Measurements from ENCODE around the gene EIPR1. TPM values are rescaled to one million over a fixed set of nuclear protein-coding genes. Genes with fewer than 3 reads are reported as not detected.

EIPR1 gene
- total and polyA plus RNA-seq, 4 donors, result 26.2 to 45.4 (median 36.1) TPM

- Histone ChIP-seq H3K4me3 (ENCODE audit: low read depth, low read length) (no peak overlapping the region), H3K36me3 (ENCODE audit: control insufficient read depth, insufficient read depth, low read length) (peaks cover 5% of the 10 kb centered on the region), H3K27ac (ENCODE audit: low read depth, low read length) (no peak overlapping the region), H3K27me3 (ENCODE audit: control insufficient read depth, insufficient read depth, low read length) (no peaks in the 10 kb centered on the region), H3K4me1 (ENCODE audit: control insufficient read depth, insufficient read depth, low read length) (peaks cover 14% of the 10 kb centered on the region), H3K9me3 (ENCODE audit: control insufficient read depth, insufficient read depth, low read length) (peaks cover 3% of the 10 kb centered on the region)
- WGBS (ENCODE audit: insufficient coverage), result 74% methylated on average over 15 of the region's 15 CpGs
- DNase-seq (ENCODE audit: low read depth in 4 of 6, low spot score in 6 of 6), result peak in 1 of 6 donors; percentile 13
These were observed 125.7 kb downstream of the EIPR1 start for GRCh38 chr2:3251946-3252345.

DNA sequence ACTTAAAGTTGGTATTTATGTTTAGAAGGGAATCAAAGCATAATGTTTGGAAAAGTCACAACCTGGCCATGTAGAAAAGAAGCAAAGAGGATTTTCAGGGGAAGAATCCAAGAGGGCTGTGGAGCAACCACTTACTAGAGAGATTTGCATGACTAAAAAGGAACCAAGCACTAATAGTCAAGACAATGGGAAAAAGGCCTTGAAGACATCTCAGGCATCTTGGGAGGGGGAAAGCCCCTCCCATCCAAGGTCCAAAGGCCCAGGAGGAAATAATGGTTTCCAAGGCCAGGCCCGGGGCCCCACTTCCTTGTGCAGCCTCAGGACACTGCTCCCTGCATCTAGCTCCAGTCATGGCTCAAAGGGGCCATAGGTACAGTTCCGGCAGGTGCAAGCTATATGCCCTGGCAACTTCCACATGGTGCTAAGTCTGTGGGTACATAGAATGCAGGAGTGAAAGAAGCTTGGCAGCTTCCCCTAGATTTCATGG is 128.1 kb downstream of the EIPR1 start:
- no peak for DNase-seq (ENCODE audit: low read depth in 4 of 6, low spot score in 6 of 6)
- no peaks in the 10 kb centered on the region for H3K27me3 ChIP-seq (ENCODE audit: control insufficient read depth, insufficient read depth, low read length)
- H3K9me3 ChIP-seq (ENCODE audit: control insufficient read depth, insufficient read depth, low read length), result peaks cover 3% of the 10 kb centered on the region
- H3K27ac ChIP-seq (ENCODE audit: low read depth, low read length), result no peak overlapping the region
- 68% methylated on average over 2 of the region's 2 CpGs for WGBS (ENCODE audit: insufficient coverage)
- no peaks in the 10 kb centered on the region for H3K4me1 ChIP-seq (ENCODE audit: control insufficient read depth, insufficient read depth, low read length)
- no peak overlapping the region for H3K4me3 ChIP-seq (ENCODE audit: low read depth, low read length)
- peaks cover 5% of the 10 kb centered on the region for H3K36me3 ChIP-seq (ENCODE audit: control insufficient read depth, insufficient read depth, low read length)

DNA sequence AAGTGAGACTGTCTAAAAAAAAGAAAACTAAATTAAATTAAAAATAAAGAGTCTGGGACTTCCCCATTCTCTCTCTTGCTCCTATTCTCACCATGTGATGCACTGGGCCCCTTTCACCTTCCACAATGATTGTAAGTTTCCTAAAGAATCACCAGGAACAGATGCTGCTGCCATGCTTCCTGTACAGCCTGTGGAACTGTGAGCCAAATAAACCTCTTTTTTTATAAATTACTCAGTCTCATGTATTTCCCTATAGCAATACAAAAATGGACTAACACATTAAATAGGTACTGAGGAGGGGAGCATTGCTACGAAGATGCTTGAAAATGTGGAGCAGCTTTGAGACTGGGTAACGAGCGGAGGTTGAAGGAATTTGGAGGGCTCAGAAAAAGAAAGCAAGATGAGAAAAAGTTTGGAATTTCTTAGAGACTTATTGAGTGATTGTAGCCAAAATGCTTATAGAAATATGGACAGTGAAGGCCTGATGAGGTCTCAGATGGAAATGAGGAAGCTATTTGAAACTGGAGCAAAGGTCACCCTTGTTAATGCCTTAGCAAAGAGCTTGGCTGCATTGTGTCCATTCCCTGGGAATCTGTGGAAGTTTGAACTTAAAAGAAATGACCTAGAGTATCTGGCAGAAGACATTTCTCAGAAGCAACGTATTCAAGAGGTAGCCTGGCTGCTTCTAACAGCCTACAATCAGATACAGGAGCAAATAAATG is 128.7 kb downstream of the EIPR1 start:
- H3K4me3 ChIP-seq (ENCODE audit: low read depth, low read length), result no peak overlapping the region
- H3K27ac ChIP-seq (ENCODE audit: low read depth, low read length), result no peak overlapping the region
- 100% methylated on average over 3 of the region's 4 CpGs for WGBS (ENCODE audit: insufficient coverage)
- DNase-seq (ENCODE audit: low read depth in 4 of 6, low spot score in 6 of 6), result no peak
- H3K4me1 ChIP-seq (ENCODE audit: control insufficient read depth, insufficient read depth, low read length), result no peaks in the 10 kb centered on the region
- H3K36me3 ChIP-seq (ENCODE audit: control insufficient read depth, insufficient read depth, low read length), result peaks cover 3% of the 10 kb centered on the region
- peaks cover 3% of the 10 kb centered on the region for H3K9me3 ChIP-seq (ENCODE audit: control insufficient read depth, insufficient read depth, low read length)
- no peaks in the 10 kb centered on the region for H3K27me3 ChIP-seq (ENCODE audit: control insufficient read depth, insufficient read depth, low read length)

DNA sequence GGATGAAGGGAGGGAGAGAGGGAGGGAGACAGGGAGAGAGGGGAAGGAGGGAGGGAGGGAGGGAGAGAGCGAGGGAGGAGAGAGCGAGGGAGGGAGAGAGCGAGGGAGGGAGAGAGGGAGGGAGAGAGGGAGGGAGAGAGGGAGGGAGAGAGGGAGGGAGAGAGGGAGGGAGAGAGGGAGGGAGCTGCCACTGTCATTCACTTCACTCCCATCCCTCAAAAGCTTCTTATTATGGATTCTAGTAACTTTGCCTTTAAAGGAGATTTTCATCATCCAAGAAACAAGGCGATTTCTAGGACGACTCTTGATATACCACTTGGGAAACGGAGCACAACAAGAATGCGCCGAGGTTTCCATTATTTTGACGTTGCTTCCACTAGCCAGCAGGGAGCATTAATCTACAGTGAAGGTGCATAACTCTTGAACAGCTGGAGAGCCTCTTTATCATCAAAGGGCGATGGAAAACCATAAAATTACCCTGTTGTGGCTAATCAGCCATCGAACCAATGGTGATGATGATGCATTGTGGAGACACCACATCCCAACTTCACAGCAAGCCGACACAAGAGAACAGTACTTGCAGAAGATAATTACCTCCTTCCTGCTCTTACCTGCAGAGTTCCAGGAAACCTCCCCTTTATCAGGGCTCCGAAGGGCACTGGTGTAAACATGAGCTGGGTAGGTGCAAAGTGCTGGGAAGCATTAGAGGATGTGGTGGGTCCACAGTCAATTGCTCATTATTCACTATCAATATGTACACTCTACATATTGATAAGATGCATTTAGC is 130.5 kb downstream of the EIPR1 start:
- no peaks in the 10 kb centered on the region for H3K4me1 ChIP-seq (ENCODE audit: control insufficient read depth, insufficient read depth, low read length)
- peak in 1 of 6 donors; percentile 28 for DNase-seq (ENCODE audit: low read depth in 4 of 6, low spot score in 6 of 6)
- H3K27ac ChIP-seq (ENCODE audit: low read depth, low read length), result no peak overlapping the region
- no peaks in the 10 kb centered on the region for H3K36me3 ChIP-seq (ENCODE audit: control insufficient read depth, insufficient read depth, low read length)
- H3K9me3 ChIP-seq (ENCODE audit: control insufficient read depth, insufficient read depth, low read length), result peaks cover 3% of the 10 kb centered on the region
- WGBS (ENCODE audit: insufficient coverage), result 59% methylated on average over 5 of the region's 13 CpGs
- no peaks in the 10 kb centered on the region for H3K27me3 ChIP-seq (ENCODE audit: control insufficient read depth, insufficient read depth, low read length)
- no peak overlapping the region for H3K4me3 ChIP-seq (ENCODE audit: low read depth, low read length)

GRCh38 chr2:3246406-3246805 is 131.2 kb downstream of the EIPR1 start:
- Histone ChIP-seq H3K4me1 (ENCODE audit: control insufficient read depth, insufficient read depth, low read length) (no peaks in the 10 kb centered on the region), H3K4me3 (ENCODE audit: low read depth, low read length) (no peak overlapping the region), H3K27me3 (ENCODE audit: control insufficient read depth, insufficient read depth, low read length) (no peaks in the 10 kb centered on the region), H3K36me3 (ENCODE audit: control insufficient read depth, insufficient read depth, low read length) (no peaks in the 10 kb centered on the region), H3K27ac (ENCODE audit: low read depth, low read length) (no peak overlapping the region), H3K9me3 (ENCODE audit: control insufficient read depth, insufficient read depth, low read length) (peaks cover 3% of the 10 kb centered on the region)
- no peak for DNase-seq (ENCODE audit: low read depth in 4 of 6, low spot score in 6 of 6)
- WGBS (ENCODE audit: insufficient coverage), result 71% methylated on average over 3 of the region's 6 CpGs

DNA sequence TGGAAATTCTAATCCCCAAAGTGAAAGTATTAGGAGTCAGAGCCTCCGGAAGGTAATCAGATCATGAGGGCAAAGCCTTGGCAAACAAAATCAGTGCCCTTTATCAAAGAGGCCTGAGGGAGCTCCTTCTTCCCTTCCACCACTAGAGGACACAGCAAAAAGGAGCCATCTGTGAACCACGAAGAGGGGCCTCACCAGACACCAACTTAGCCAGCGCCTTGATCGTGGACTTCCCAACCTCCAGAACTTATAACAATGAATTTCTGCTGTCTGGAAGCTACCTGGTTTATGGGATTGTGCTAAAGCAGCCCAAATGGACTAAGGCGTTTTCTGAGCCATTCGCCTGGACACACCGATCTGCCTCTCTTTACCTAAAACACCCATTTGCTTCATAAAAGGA is 133.1 kb downstream of the EIPR1 start:
- Histone ChIP-seq H3K4me1 (ENCODE audit: control insufficient read depth, insufficient read depth, low read length) (no peaks in the 10 kb centered on the region), H3K4me3 (ENCODE audit: low read depth, low read length) (no peak overlapping the region), H3K36me3 (ENCODE audit: control insufficient read depth, insufficient read depth, low read length) (no peaks in the 10 kb centered on the region), H3K9me3 (ENCODE audit: control insufficient read depth, insufficient read depth, low read length) (peaks cover 3% of the 10 kb centered on the region), H3K27ac (ENCODE audit: low read depth, low read length) (no peak overlapping the region), H3K27me3 (ENCODE audit: control insufficient read depth, insufficient read depth, low read length) (no peaks in the 10 kb centered on the region)
- no peak for DNase-seq (ENCODE audit: low read depth in 4 of 6, low spot score in 6 of 6)
- WGBS (ENCODE audit: insufficient coverage), result 90% methylated on average over 4 of the region's 7 CpGs

GRCh38 chr2:3243804-3244203 is 133.8 kb downstream of the EIPR1 start:
- Histone ChIP-seq H3K27ac (ENCODE audit: low read depth, low read length) (no peak overlapping the region), H3K9me3 (ENCODE audit: control insufficient read depth, insufficient read depth, low read length) (no peaks in the 10 kb centered on the region), H3K4me1 (ENCODE audit: control insufficient read depth, insufficient read depth, low read length) (no peaks in the 10 kb centered on the region), H3K27me3 (ENCODE audit: control insufficient read depth, insufficient read depth, low read length) (no peaks in the 10 kb centered on the region), H3K4me3 (ENCODE audit: low read depth, low read length) (no peak overlapping the region), H3K36me3 (ENCODE audit: control insufficient read depth, insufficient read depth, low read length) (peaks cover 3% of the 10 kb centered on the region)
- no peak for DNase-seq (ENCODE audit: low read depth in 4 of 6, low spot score in 6 of 6)
- WGBS (ENCODE audit: insufficient coverage), result 87% methylated on average over 6 of the region's 6 CpGs

- DNase-seq (ENCODE audit: low read depth in 4 of 6, low spot score in 6 of 6), result no peak
- Histone ChIP-seq H3K36me3 (ENCODE audit: control insufficient read depth, insufficient read depth, low read length) (peaks cover 4% of the 10 kb centered on the region), H3K27ac (ENCODE audit: low read depth, low read length) (no peak overlapping the region), H3K9me3 (ENCODE audit: control insufficient read depth, insufficient read depth, low read length) (no peaks in the 10 kb centered on the region), H3K4me1 (ENCODE audit: control insufficient read depth, insufficient read depth, low read length) (no peaks in the 10 kb centered on the region), H3K27me3 (ENCODE audit: control insufficient read depth, insufficient read depth, low read length) (no peaks in the 10 kb centered on the region), H3K4me3 (ENCODE audit: low read depth, low read length) (no peak overlapping the region)
- WGBS (ENCODE audit: insufficient coverage), result 100% methylated on average over 1 of the region's 9 CpGs
These were observed 134.8 kb downstream of the EIPR1 start for GRCh38 chr2:3242747-3243369.

DNA sequence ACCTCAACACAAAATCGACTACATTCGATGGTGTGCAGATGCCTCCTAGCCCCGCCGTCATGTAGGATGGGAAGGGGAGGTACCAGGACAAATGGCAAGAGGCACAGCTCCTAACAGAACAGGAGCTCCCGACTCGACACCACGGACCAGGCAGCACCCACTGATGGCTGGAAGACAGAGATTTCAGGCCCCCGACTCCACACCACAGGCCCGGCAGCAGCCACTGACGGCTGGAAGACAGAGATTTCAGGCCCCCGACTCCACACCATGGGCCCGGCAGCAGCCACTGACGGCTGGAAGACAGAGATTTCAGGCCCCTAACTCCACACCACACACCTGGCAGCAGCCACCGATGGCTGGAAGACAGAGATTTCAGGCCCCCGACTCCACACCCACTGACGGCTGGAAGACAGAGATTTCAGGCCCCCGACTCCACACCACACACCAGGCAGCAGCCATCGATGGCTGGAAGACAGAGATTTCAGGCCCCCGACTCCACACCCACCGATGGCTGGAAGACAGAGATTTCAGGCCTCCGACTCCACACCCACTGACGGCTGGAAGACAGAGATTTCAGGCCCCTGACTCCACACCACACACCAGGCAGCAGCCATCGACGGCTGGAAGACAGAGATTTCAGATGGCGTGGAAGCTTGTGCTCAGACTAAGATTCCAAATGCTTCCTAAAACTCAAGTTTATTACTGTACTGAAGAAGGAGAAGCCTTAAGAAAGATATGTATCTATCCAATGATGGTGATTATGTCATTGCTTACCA is 135.5 kb downstream of the EIPR1 start:
- WGBS (ENCODE audit: insufficient coverage), result 99% methylated on average over 9 of the region's 25 CpGs
- H3K27ac ChIP-seq (ENCODE audit: low read depth, low read length), result no peak overlapping the region
- no peaks in the 10 kb centered on the region for H3K4me1 ChIP-seq (ENCODE audit: control insufficient read depth, insufficient read depth, low read length)
- no peak overlapping the region for H3K4me3 ChIP-seq (ENCODE audit: low read depth, low read length)
- no peaks in the 10 kb centered on the region for H3K9me3 ChIP-seq (ENCODE audit: control insufficient read depth, insufficient read depth, low read length)
- no peaks in the 10 kb centered on the region for H3K27me3 ChIP-seq (ENCODE audit: control insufficient read depth, insufficient read depth, low read length)
- H3K36me3 ChIP-seq (ENCODE audit: control insufficient read depth, insufficient read depth, low read length), result peaks cover 4% of the 10 kb centered on the region
- no peak for DNase-seq (ENCODE audit: low read depth in 4 of 6, low spot score in 6 of 6)

Measured in spinal cord (tissue), 10 donors.